ENCODE results near the gene EXTL2.
"Not testable (repeated sequence)": the region's sequence is repeated elsewhere in the genome, so short reads cannot be mapped to it uniquely, and the experiment has no call there.

EXTL2 gene

DNA sequence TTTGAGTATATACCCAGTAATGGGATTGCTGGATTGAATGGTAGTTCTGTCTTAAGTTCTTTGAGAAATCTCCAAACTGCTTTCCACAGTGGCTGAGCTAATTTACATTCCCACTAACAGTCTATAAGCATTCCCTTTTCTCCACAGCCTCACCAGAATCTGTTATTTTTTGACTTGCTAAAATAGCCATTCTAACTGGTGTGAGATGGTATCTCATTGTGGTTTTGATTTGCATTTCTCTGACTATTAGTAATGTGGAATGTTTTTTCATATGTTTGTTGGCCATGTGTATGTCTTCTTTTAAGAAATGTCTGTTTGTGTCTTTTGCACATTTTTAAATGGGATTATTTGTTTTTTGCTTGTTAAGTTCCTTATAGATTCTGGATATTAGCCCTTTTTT lies 39.5 kb downstream of the EXTL2 start:
- DNase-seq (ENCODE audit: low read depth): not testable (repeated sequence)

DNA sequence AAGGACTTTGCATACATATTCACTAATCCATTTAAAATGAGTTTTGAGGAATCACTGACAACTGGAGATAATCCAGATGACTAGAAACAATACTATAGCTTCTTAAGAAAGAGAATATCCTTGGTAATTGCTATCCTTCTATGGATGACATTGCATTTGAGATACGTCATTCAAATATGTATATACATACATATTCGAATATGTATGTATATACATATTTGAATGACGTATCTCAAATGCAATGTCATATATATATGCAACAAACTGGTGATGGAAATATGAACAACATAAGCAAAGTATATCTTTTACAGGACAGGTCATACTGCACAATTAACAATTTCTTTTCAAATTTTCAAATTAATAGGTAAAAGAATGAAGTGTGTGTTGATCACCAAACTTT lies 41.7 kb downstream of the EXTL2 start:
- no peak for DNase-seq (ENCODE audit: low read depth)

DNA sequence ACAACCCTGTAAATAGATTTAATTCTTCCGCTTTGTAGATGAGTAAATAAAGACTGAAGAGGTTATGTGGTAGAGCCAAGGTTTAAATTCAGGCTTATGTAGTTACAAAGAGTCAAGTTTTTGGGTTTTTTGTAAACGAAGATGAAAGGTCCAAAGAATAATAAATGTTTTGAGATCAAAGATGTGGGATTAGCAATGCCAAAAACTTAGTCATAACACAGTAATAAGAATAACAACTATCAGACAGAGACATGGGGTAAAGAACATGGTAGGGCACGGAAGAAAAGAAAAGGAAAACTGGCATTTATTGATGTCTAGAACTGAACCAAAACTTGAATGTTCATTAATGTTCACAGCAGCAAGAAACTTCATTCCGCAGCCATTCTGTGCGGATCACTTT lies 42.9 kb downstream of the EXTL2 start:
- no peak for DNase-seq (ENCODE audit: low read depth)

DNA sequence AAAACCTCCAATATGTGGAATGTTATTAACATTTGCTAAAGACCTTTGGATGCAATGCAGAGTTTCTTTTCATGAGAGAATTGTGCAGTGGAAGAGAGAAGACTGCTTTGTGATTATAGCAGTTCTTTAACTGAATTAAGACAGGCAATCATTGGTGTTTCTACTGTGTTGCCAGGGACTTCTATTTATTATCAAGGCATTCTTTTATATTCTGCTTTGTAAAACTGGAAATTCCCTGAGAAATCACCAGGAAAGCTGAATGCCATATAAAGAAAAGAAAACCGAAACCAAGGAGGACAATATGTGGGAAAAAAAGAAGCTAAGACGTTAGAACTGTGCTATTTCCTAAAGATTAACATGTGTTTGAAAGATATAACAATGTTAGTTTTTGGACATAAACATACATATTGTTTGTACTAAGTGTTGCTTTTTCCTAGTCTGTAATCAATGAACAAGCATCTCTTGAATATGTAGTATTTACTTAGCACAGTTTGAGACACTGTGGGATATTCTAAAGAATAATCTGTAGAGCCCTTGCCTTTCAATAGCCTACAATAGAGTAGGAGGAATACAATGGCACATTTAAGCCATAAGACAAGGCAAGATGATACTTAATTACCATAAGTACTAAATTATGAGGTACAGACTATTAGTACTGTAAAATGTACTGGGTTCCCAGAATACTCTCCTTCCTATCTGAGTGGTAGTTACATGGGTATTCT lies 47.1 kb downstream of the EXTL2 start:
- no peak for DNase-seq (ENCODE audit: low read depth)

DNA sequence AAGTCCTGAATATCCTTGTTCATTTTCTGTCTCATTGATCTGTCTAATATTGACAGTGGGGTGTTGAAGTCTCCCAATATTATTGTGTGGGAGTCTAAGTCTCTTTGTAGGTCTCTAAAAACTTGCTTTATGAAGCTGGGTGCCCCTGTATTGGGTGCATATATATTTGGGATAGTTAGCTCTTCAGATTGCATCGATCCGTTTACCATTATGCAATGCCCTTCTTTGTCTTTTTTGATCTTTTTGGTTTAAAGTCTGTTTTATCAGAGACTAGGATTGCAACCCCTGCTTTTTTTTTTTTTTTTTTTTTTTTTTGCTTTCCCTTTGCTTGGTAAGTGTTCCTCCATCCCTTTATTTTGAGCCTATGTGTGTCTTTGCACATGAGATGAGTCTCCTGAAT lies 51.5 kb downstream of the EXTL2 start:
- not testable (repeated sequence) for DNase-seq (ENCODE audit: low read depth)

DNA sequence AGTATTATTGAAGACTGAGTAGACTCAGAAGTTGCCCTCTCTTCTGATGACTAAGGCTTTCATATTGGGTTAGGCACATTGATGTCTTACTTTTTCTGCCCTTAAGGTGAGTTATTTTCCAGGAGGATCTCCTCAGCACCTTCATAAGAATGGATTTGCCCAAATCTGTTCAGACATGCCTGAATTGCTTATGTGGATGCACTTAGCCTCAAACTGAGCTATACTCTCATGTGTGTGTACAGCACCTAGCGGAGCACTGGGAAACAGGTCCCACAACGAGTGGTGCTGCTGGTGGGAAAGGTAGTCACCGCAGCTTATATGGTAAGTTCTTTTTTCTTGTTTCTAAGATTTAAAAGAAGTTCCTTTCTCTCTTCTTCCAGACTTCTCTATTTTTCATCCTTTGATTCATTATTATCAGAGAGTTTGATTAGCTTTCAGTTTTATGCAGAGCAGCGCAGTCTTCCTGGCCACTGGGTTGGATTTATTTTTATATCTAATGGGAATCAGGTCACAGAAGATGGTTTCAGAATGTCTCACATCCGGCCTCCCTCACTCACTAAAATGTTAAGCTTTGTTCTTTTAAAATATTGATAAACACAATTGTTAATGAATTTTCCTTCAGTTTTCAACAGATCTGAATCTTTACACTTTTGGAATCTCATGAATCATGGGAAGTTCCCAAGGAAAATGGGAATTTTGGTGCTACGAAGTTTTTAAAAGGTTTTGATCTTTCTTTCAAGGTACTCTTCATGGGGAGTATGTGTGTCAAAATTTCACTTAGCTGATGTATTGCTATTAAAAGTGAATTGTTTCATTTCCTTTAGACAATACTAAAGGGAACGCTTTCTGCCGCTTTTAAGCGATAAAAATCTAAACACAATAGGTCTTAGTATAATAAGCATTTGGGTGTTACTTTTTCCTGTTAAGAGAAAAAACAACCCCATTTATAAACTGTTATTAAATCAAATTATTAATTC lies 58.5 kb downstream of the EXTL2 start:
- no peak for DNase-seq (ENCODE audit: low read depth)

DNA sequence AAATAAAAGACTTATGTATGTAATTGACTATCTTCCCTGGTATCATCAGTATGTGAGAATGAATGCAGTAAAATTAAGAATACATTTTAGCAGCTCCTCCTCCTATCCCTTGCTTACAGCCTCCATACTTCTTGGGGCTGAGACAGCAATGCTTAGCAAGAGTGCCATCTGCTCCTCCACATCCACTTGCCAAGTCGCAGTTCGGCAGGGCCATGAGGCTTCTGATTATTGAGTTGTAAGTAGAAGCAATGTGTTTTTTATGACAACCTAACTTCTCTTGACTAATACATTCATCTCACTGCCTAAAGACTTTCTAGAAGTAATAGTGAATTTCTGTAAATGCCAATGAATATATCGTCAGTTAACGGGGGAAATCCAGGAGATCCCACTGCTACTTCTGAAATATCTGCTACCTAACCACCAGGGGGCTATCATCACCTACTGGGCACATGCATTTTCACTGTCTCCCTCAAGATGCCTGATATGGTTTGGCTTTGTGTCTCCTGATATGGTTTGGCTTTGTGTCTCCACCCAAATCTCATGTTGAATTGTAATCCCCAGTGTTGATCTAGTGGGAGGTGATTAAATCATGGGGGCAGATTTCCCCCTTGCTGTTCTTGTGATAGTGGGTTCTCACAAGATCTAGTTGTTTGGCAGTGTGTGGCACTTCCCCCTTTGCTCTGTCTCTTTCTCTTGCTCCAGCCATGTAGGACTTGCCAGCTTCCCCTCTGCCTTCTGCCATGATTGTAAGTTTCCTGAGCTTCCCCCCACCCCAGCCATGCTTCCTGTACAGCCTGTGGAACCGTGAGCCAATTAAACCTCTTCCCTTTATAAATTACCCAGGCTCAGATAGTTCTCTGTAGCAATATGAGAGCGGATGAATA lies 59.6 kb downstream of the EXTL2 start:
- DNase-seq (ENCODE audit: low read depth): no peak

DNA sequence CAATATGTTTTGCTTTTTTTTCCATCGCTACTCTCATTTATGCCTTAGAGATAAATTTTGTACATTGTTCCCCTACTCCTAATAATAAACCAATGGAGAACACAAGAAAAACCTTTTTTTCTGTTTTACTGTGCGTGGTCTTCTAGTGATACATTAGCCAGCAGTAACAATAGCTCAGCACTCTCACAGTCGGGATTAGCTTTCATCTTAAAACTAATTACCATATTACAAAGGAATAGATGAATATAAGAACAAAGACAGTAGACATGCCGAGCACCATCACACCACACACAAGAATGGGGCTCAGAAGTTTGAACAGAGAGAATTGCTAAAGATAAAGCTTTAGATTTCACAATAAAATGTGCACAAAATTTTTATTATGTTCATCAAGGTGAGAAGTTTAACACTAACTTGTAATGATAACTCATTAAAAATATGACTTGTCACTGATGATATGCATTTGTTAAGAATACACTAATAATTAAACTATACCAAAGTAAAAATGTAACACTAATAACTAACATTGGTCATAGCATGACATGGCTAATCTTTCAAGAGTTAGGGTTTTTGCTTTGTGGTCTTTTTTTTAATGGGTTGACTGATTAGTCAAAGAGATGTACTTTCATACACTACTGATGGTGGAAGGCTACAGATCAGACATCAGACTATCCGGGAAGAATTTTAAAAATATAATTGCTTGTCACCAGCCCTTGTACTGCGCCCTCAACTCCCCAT lies 61.8 kb downstream of the EXTL2 start:
- no peak for DNase-seq (ENCODE audit: low read depth)

DNA sequence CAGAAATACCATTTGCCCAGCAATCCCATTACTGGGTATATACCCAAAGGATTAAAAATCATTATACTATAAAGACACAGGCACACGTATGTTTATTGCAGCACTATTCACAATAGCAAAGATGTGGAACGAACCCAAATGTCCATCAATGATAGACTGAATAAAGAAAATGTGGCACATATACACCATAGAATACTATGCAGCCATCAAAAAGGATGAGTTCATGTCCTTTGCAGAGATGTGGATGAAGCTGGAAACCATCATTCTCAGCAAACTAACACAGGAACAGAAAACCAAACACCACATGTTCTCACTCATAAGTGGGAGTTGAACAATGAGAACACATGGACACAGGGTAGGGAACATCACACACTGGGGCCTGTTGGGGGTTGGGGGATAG lies 69.0 kb downstream of the EXTL2 start:
- DNase-seq (ENCODE audit: low read depth): not testable (repeated sequence)
